ENCODE data around the gene FARS2.

DNA sequence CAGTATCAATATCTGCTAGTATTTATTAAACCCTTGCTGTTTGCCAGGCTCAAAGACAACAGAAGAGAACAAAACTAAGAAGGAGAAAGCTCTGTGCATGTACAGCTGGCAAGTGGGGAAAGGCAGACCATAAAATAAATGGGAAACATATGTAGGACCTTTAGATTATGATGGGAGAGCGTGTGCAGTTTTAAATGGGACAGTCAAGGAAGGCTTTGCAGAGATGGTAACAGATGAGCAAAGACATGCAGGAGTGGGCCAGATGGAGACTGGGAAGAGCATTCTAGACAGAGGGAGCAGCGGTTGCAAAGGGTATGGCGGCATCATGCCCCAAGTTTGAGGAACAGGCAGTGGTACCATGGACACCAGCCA, 485.4 kb downstream of the FARS2 start:
- TF ChIP-seq, protein P1, sequence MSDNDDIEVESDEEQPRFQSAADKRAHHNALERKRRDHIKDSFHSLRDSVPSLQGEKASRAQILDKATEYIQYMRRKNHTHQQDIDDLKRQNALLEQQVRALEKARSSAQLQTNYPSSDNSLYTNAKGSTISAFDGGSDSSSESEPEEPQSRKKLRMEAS (IDR thresholded peaks at IDR 0.05), result no peak
- TF ChIP-seq, protein P2, sequence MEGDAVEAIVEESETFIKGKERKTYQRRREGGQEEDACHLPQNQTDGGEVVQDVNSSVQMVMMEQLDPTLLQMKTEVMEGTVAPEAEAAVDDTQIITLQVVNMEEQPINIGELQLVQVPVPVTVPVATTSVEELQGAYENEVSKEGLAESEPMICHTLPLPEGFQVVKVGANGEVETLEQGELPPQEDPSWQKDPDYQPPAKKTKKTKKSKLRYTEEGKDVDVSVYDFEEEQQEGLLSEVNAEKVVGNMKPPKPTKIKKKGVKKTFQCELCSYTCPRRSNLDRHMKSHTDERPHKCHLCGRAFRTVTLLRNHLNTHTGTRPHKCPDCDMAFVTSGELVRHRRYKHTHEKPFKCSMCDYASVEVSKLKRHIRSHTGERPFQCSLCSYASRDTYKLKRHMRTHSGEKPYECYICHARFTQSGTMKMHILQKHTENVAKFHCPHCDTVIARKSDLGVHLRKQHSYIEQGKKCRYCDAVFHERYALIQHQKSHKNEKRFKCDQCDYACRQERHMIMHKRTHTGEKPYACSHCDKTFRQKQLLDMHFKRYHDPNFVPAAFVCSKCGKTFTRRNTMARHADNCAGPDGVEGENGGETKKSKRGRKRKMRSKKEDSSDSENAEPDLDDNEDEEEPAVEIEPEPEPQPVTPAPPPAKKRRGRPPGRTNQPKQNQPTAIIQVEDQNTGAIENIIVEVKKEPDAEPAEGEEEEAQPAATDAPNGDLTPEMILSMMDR (IDR thresholded peaks at IDR 0.05 in 2 of 3, conservative IDR thresholded peaks at IDR 0.05 in 1 of 3; ENCODE audit: borderline replicate concordance in 1 of 3, insufficient read depth in 1 of 3, low read depth in 2 of 3, low read length in 2 of 3), result no peak
- TF ChIP-seq EGR1 (IDR thresholded peaks at IDR 0.05; ENCODE audit: low read depth), result no peak
- TF ChIP-seq, protein P3, sequence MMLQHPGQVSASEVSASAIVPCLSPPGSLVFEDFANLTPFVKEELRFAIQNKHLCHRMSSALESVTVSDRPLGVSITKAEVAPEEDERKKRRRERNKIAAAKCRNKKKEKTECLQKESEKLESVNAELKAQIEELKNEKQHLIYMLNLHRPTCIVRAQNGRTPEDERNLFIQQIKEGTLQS (IDR thresholded peaks at IDR 0.05), result no peak
- TF ChIP-seq, protein P4, sequence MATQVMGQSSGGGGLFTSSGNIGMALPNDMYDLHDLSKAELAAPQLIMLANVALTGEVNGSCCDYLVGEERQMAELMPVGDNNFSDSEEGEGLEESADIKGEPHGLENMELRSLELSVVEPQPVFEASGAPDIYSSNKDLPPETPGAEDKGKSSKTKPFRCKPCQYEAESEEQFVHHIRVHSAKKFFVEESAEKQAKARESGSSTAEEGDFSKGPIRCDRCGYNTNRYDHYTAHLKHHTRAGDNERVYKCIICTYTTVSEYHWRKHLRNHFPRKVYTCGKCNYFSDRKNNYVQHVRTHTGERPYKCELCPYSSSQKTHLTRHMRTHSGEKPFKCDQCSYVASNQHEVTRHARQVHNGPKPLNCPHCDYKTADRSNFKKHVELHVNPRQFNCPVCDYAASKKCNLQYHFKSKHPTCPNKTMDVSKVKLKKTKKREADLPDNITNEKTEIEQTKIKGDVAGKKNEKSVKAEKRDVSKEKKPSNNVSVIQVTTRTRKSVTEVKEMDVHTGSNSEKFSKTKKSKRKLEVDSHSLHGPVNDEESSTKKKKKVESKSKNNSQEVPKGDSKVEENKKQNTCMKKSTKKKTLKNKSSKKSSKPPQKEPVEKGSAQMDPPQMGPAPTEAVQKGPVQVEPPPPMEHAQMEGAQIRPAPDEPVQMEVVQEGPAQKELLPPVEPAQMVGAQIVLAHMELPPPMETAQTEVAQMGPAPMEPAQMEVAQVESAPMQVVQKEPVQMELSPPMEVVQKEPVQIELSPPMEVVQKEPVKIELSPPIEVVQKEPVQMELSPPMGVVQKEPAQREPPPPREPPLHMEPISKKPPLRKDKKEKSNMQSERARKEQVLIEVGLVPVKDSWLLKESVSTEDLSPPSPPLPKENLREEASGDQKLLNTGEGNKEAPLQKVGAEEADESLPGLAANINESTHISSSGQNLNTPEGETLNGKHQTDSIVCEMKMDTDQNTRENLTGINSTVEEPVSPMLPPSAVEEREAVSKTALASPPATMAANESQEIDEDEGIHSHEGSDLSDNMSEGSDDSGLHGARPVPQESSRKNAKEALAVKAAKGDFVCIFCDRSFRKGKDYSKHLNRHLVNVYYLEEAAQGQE (IDR thresholded peaks at IDR 0.05; ENCODE audit: low read depth), result no peak
- no peak for TF ChIP-seq EZH2 (IDR thresholded peaks at IDR 0.05)
- TF ChIP-seq SP1 (IDR thresholded peaks at IDR 0.05; ENCODE audit: low read depth), result no peak
- TF ChIP-seq POLR2A (IDR thresholded peaks at IDR 0.05; ENCODE audit: borderline replicate concordance, extremely low read depth, insufficient read depth, insufficient read length), result no peak
- no peak for TF ChIP-seq RAD21 (IDR thresholded peaks at IDR 0.05; ENCODE audit: low read depth)

Measured in HCT116 (cell line).